ENCODE results near the gene POLRMT.
A peak's percentile ranks its signal among the peaks of the same experiment; 100 is the strongest.

Gene POLRMT

DNA sequence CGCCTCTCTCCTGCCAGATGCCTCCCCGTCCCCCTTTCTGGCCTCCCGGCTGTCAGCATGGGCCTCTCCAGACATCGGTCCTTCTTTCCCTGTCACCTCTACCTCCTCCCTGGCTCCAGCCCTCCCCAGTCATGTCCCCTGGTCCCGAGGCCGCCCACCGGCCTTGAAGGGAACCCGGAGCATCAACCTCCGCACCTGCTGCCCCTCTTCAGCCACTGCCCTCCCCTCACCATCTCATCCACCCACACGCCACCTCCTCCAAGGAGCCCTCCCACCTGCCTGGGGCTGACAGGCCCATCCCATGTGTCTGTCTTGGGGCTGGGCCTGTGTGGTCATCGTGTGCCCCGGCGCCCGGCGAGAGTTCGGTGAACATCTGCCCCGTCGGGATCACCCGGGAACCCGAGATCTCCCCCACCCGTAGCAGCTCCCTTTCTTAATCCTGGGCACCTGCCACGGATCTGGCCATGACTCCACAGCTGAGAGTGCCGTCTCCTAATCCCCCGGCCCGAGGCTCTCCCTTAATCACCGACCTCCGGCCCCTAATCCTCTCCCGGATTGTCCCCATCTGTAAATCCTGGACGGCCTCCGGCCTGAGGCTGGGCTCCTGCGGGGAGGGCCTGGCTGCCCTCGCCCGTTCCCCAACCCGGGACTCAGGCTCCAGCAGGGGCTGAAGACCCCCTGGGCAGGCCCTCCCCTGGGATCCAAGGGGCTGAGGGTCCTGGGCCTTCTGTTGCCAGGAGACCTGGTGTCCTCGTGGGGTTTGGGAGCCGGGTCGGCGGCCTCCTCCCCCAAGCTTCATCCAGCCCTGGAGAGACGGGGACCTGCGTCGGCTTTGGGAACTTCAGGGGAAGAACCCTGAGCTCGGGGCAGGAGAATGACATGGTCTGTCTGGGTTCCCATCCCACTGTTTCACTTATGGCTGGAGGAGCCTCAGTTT, 37.7 kb downstream of the POLRMT start:
- no peak for DNase-seq
- Histone ChIP-seq H3K27me3 (replicated peaks in 2 of 5; ENCODE audit: control insufficient read depth in 4 of 5, insufficient read depth in 5 of 5, low read length in 4 of 5) (peaks cover 0 to 47% (median 8%) of the 10 kb centered on the region in 5 experiments), H3K4me3 (ENCODE audit: control insufficient read depth in 1 of 7, extremely low read depth in 1 of 7, insufficient read depth in 4 of 7, low read depth in 2 of 7, low read length in 6 of 7) (no peak overlapping the region), H3K36me3 (ENCODE audit: control insufficient read depth in 4 of 4, insufficient read depth in 4 of 4, low read length in 3 of 4) (no peaks in the 10 kb centered on the region), H3K27ac (ENCODE audit: insufficient read depth in 1 of 2, low read depth in 1 of 2, low read length in 2 of 2, poor library complexity in 1 of 2, severe bottlenecking in 2 of 2) (no peak overlapping the region), H3K4me1 (ENCODE audit: control extremely low read depth in 1 of 4, control insufficient read depth in 4 of 4, insufficient read depth in 4 of 4, low read length in 3 of 4) (peaks cover 0 to 3% (median under 1%) of the 10 kb centered on the region in 4 experiments), H3K9me3 (ENCODE audit: control extremely low read depth in 1 of 5, control insufficient read depth in 4 of 5, insufficient read depth in 2 of 5, low read depth in 1 of 5, low read length in 4 of 5) (no peaks in the 10 kb centered on the region)
- ChIA-PET CTCF (interaction anchor here (0.8 kb wide), 1 partner anchor 29 kb away, joined by 3 read pairs; no protein-coding TSS in a partner anchor), POLR2A (no interaction called here)
- WGBS (ENCODE audit: insufficient coverage) = 90% methylated on average over 38 of the region's 42 CpGs

GRCh38 chr19:594265-594870, 39.0 kb downstream of the POLRMT start:
- WGBS (ENCODE audit: insufficient coverage) = 89% methylated on average over 13 of the region's 24 CpGs
- no peaks in the 10 kb centered on the region for H3K36me3 ChIP-seq (ENCODE audit: control insufficient read depth in 4 of 4, insufficient read depth in 4 of 4, low read length in 3 of 4)
- ChIA-PET CTCF (no interaction called here), POLR2A (interaction anchor here (0.6 kb wide), 1 partner anchor 179 kb away, joined by 4 read pairs; no protein-coding TSS in a partner anchor)
- no peaks in the 10 kb centered on the region for H3K9me3 ChIP-seq (ENCODE audit: control extremely low read depth in 1 of 5, control insufficient read depth in 4 of 5, insufficient read depth in 2 of 5, low read depth in 1 of 5, low read length in 4 of 5)
- no peak overlapping the region for H3K4me3 ChIP-seq (ENCODE audit: control insufficient read depth in 1 of 7, extremely low read depth in 1 of 7, insufficient read depth in 4 of 7, low read depth in 2 of 7, low read length in 6 of 7)
- H3K27me3 ChIP-seq (replicated peaks in 2 of 5; ENCODE audit: control insufficient read depth in 4 of 5, insufficient read depth in 5 of 5, low read length in 4 of 5) = peaks cover 0 to 53% (median 9%) of the 10 kb centered on the region in 5 experiments
- H3K27ac ChIP-seq (ENCODE audit: insufficient read depth in 1 of 2, low read depth in 1 of 2, low read length in 2 of 2, poor library complexity in 1 of 2, severe bottlenecking in 2 of 2) = no peak overlapping the region
- H3K4me1 ChIP-seq (ENCODE audit: control extremely low read depth in 1 of 4, control insufficient read depth in 4 of 4, insufficient read depth in 4 of 4, low read length in 3 of 4) = peaks cover 0 to 7% (median 4%) of the 10 kb centered on the region in 4 experiments
- DNase-seq = no peak

- CTCF ChIA-PET = no interaction called here
- H3K27me3 ChIP-seq (replicated peaks in 2 of 5; ENCODE audit: control insufficient read depth in 4 of 5, insufficient read depth in 5 of 5, low read length in 4 of 5) = peaks cover 0 to 62% (median 15%) of the 10 kb centered on the region in 5 experiments
- no peak overlapping the region for H3K27ac ChIP-seq (ENCODE audit: insufficient read depth in 1 of 2, low read depth in 1 of 2, low read length in 2 of 2, poor library complexity in 1 of 2, severe bottlenecking in 2 of 2)
- no peak overlapping the region for H3K4me3 ChIP-seq (ENCODE audit: control insufficient read depth in 1 of 7, extremely low read depth in 1 of 7, insufficient read depth in 4 of 7, low read depth in 2 of 7, low read length in 6 of 7)
- H3K9me3 ChIP-seq (ENCODE audit: control extremely low read depth in 1 of 5, control insufficient read depth in 4 of 5, insufficient read depth in 2 of 5, low read depth in 1 of 5, low read length in 4 of 5) = no peaks in the 10 kb centered on the region
- WGBS (ENCODE audit: insufficient coverage) = 60% methylated on average over 9 of the region's 9 CpGs
- DNase-seq = no peak
- peaks cover 0 to 16% (median 10%) of the 10 kb centered on the region in 4 experiments for H3K4me1 ChIP-seq (ENCODE audit: control extremely low read depth in 1 of 4, control insufficient read depth in 4 of 4, insufficient read depth in 4 of 4, low read length in 3 of 4)
- POLR2A ChIA-PET = no interaction called here
- no peaks in the 10 kb centered on the region for H3K36me3 ChIP-seq (ENCODE audit: control insufficient read depth in 4 of 4, insufficient read depth in 4 of 4, low read length in 3 of 4)
Observed at GRCh38 chr19:593505-593904, 39.8 kb downstream of the POLRMT start.

DNA sequence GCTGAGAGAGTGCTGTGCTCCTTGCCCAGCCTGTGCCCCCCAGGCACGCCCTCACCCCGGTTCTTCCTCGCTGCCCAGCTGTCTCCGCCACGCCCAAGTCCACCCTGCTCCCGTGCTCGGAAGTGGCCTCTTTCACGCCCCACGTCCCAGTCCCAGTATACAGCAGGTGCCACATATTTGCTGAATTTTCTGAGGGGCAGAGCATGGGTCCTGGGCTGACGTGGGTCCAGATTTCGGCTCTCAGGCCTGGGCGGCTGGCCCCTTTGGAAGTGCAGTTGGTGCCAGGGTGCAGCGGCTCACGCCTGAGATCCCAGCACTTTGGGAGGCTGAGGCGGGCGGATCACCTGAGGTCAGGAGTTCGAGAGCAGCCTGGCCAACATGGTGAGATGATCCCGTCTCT, 40.3 kb downstream of the POLRMT start:
- CTCF ChIA-PET = interaction anchor here (1.2 kb wide), 1 partner anchor 34 kb away, joined by 6 read pairs; no protein-coding TSS in a partner anchor

DNA sequence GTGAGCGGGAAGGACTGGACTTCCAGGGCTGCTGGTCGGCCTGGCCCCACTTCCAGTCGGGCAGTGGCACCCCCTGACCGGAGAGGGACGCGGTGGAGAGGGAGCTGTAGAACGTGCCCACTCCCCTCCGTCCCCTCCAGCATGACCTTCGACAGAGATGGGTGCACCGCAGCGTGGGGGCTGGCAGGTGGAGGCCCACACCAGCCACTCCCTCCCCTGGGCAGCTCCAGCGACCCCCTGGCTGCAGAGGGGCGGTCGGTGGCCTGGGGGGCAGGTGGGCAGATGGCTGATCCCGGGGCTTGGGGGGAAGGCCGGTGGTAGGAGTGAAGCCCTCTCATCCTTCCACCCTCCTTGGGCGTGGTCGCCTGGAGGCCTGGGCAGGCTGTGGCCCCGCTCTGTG, 41.2 kb downstream of the POLRMT start:
- ChIA-PET CTCF (interaction anchor here (1.2 kb wide), 1 partner anchor 35 kb away, joined by 6 read pairs; no protein-coding TSS in a partner anchor), POLR2A (no interaction called here)
- no peak overlapping the region for H3K27ac ChIP-seq (ENCODE audit: insufficient read depth in 1 of 2, low read depth in 1 of 2, low read length in 2 of 2, poor library complexity in 1 of 2, severe bottlenecking in 2 of 2)
- peaks cover 0 to 75% (median 17%) of the 10 kb centered on the region in 5 experiments for H3K27me3 ChIP-seq (replicated peaks in 2 of 5; ENCODE audit: control insufficient read depth in 4 of 5, insufficient read depth in 5 of 5, low read length in 4 of 5)
- no peak overlapping the region for H3K4me3 ChIP-seq (ENCODE audit: control insufficient read depth in 1 of 7, extremely low read depth in 1 of 7, insufficient read depth in 4 of 7, low read depth in 2 of 7, low read length in 6 of 7)
- H3K9me3 ChIP-seq (ENCODE audit: control extremely low read depth in 1 of 5, control insufficient read depth in 4 of 5, insufficient read depth in 2 of 5, low read depth in 1 of 5, low read length in 4 of 5) = no peaks in the 10 kb centered on the region
- no peak for DNase-seq
- 90% methylated on average over 13 of the region's 19 CpGs for WGBS (ENCODE audit: insufficient coverage)
- H3K4me1 ChIP-seq (ENCODE audit: control extremely low read depth in 1 of 4, control insufficient read depth in 4 of 4, insufficient read depth in 4 of 4, low read length in 3 of 4) = peaks cover 0 to 25% (median 18%) of the 10 kb centered on the region in 4 experiments
- no peaks in the 10 kb centered on the region for H3K36me3 ChIP-seq (ENCODE audit: control insufficient read depth in 4 of 4, insufficient read depth in 4 of 4, low read length in 3 of 4)

More for the DNA sequence above, 40.3 kb downstream of the POLRMT start:
- Histone ChIP-seq H3K4me3 (ENCODE audit: control insufficient read depth in 1 of 7, extremely low read depth in 1 of 7, insufficient read depth in 4 of 7, low read depth in 2 of 7, low read length in 6 of 7) (no peak overlapping the region), H3K27ac (ENCODE audit: insufficient read depth in 1 of 2, low read depth in 1 of 2, low read length in 2 of 2, poor library complexity in 1 of 2, severe bottlenecking in 2 of 2) (no peak overlapping the region), H3K9me3 (ENCODE audit: control extremely low read depth in 1 of 5, control insufficient read depth in 4 of 5, insufficient read depth in 2 of 5, low read depth in 1 of 5, low read length in 4 of 5) (no peaks in the 10 kb centered on the region), H3K4me1 (ENCODE audit: control extremely low read depth in 1 of 4, control insufficient read depth in 4 of 4, insufficient read depth in 4 of 4, low read length in 3 of 4) (peaks cover 0 to 20% (median 14%) of the 10 kb centered on the region in 4 experiments), H3K27me3 (replicated peaks in 2 of 5; ENCODE audit: control insufficient read depth in 4 of 5, insufficient read depth in 5 of 5, low read length in 4 of 5) (peaks cover 0 to 66% (median 15%) of the 10 kb centered on the region in 5 experiments), H3K36me3 (ENCODE audit: control insufficient read depth in 4 of 4, insufficient read depth in 4 of 4, low read length in 3 of 4) (no peaks in the 10 kb centered on the region)
- 92% methylated on average over 18 of the region's 18 CpGs for WGBS (ENCODE audit: insufficient coverage)
- POLR2A ChIA-PET = no interaction called here
- no peak for DNase-seq

DNA sequence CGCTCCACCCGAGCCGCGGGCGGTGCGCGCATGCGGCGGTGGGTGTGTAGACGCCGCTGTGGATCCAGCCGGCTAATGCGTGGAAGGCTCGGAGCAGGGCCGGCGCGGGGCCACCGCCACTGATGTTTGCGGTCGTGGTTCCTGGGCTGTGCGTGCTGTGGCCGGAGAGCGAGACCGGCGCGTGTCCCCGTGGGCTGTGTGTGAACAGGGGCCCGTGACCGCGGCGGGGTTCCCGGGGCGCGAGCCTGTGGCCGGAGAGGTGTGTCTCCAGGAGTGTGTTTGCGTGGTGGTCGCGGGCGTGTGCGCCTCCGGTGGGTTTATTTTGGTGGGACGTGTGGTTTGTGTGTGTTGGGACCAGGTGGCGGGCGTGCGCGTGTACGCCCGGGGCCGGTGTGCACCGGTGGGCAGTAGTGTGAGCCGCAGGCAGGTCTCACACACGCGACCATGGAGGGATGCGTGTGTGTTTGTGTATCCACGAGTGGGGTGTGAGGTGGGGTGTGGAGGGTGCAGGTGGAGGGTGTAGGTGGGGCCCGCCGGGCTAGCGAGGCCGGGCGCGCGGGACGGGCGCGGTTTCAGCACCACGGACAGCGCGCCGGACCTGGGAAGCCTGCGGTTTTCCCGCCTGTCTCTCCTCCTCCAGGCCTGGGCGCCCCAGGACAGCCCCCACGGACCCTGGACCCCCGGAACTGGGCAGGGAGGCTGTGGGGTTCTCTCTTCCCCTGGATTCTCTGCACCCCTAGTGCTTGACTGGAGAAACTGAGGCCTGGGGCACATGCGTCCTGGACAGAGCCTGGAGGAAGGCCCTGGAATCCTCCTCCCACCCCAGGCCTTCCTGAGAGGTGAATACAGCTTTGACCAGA, 42.0 kb downstream of the POLRMT start:
- POLR2A ChIA-PET = no interaction called here
- Histone ChIP-seq H3K27me3 (replicated peaks in 2 of 5; ENCODE audit: control insufficient read depth in 4 of 5, insufficient read depth in 5 of 5, low read length in 4 of 5) (peaks cover 0 to 82% (median 17%) of the 10 kb centered on the region in 5 experiments), H3K4me3 (ENCODE audit: control insufficient read depth in 1 of 7, extremely low read depth in 1 of 7, insufficient read depth in 4 of 7, low read depth in 2 of 7, low read length in 6 of 7) (no peak overlapping the region), H3K27ac (ENCODE audit: insufficient read depth in 1 of 2, low read depth in 1 of 2, low read length in 2 of 2, poor library complexity in 1 of 2, severe bottlenecking in 2 of 2) (no peak overlapping the region), H3K36me3 (ENCODE audit: control insufficient read depth in 4 of 4, insufficient read depth in 4 of 4, low read length in 3 of 4) (no peaks in the 10 kb centered on the region), H3K9me3 (ENCODE audit: control extremely low read depth in 1 of 5, control insufficient read depth in 4 of 5, insufficient read depth in 2 of 5, low read depth in 1 of 5, low read length in 4 of 5) (no peaks in the 10 kb centered on the region), H3K4me1 (ENCODE audit: control extremely low read depth in 1 of 4, control insufficient read depth in 4 of 4, insufficient read depth in 4 of 4, low read length in 3 of 4) (peaks cover 0 to 25% (median 18%) of the 10 kb centered on the region in 4 experiments)
- WGBS (ENCODE audit: insufficient coverage) = 34% methylated on average over 57 of the region's 75 CpGs
- peak in 1 of 3 donors; percentile 33 for DNase-seq
- CTCF ChIA-PET = no interaction called here
